Inferior parietal cortex (tissue), 1 donor: ENCODE data around the gene IGF1R.
A peak's percentile ranks its signal among the peaks of the same experiment; 100 is the strongest.

Experiments used
- DNase-seq: peaks from one replicate; pipeline ENCODE4 v3.0.0-alpha.2; 2016; ENCODE audit errors: extremely low spot score

Gene IGF1R

GRCh38 chr15:98796685-98797357, 148.5 kb downstream of the IGF1R start:
- no peak for DNase-seq

- DNase-seq, result no peak
These were observed 150.1 kb downstream of the IGF1R start for GRCh38 chr15:98798375-98798893.

DNA sequence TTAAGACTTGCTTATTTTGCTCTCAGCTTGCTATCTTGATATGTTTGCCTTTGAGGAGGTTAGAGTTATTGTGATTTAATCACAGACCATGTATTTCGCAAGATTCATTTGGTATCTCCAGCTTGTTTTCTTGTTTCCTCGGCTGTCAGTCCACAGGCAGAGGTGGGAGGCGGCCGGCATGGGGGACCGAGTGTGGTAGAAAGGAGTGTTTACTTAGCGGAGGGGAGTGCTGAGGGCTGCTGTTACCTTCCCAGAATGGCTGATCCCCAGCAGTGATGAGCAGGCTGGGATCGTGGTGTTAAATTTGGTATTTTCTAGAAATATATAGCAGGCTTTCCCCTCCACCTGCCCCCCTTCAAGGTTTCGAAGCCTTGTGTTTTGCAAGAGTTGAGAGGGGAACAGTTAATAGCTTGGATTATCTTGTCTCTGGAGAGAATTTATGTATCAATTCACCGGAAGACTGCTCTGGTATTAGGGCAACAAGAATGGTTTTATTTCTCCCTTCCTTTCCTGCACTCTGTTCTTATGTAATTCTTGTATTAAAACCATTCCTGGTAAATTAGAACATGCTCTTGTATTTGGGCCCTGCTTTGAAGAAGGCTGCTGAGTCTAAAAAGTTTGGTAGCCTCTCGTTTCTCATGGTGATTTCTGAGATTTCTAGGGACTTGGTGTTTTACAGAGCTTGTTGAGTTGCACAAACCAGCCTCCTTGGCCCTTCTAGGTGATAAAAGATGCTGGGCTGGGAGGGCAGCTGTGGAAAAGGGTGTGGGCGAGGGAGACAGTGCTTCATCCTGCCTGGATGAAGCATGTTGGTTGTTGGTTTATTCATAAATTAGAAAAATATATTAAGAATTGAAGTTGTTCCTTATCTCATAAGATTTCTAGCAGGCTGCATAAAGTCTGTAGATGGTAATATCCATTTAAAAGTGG, 151.4 kb downstream of the IGF1R start:
- no peak for DNase-seq

DNA sequence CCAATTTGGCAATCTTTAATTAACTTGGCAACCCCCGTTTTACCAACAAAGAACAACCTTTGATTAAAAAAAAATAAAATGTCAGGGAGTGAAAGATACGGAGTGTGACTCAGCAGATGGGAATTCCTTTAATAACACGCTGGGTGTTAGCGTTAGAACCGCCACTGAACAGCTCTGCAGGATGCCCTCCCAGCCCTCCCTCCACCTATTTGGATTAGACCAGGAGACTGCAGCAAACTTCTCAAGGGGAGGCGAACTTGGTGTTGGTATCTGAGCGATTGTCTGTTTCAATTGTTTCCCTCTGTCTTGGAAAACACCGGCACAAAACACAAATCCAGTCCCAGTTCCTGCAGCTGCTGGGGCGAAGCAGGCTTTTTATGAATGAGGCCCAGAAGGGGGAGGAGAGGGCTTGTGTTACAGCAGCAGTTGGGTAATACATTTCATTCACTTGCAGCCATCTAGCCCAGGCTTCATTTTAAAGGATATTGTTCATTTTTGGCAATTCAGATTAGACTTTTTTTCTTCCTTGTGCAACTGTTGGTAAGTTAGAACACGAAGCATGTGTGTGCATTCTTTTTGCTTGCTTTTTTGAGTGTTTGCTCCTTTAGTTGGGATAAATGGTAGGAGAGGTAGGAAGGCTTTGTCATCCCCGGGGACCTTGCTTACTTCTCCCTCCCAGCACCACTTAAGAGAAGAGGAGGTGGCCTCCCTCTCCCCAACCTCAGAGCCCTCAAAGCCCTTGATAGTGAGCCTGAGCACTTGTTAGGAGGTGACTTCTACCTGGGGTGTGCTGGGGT, 152.3 kb downstream of the IGF1R start:
- peak; percentile 80 for DNase-seq

GRCh38 chr15:98801234-98801561, 152.9 kb downstream of the IGF1R start:
- peak; percentile 80 for DNase-seq

DNA sequence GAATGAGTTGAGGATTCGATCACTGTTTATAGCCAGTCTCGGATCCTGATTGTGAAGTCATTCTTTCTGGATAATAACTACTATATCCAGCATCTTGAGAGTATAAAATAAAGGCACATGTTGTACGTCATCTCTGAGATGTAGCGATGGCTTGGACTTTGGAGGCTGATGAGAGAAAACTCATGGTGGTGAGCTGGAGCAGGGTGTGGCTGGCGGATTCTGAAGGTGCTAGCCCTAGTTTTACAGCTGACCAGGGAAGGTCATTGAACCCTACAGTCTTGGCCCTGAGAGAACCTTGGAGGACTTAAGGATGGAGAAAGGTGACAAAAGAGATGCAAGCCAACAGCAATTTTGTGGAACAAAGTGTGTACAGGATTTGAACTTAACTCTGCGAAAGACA, 153.8 kb downstream of the IGF1R start:
- no peak for DNase-seq

DNA sequence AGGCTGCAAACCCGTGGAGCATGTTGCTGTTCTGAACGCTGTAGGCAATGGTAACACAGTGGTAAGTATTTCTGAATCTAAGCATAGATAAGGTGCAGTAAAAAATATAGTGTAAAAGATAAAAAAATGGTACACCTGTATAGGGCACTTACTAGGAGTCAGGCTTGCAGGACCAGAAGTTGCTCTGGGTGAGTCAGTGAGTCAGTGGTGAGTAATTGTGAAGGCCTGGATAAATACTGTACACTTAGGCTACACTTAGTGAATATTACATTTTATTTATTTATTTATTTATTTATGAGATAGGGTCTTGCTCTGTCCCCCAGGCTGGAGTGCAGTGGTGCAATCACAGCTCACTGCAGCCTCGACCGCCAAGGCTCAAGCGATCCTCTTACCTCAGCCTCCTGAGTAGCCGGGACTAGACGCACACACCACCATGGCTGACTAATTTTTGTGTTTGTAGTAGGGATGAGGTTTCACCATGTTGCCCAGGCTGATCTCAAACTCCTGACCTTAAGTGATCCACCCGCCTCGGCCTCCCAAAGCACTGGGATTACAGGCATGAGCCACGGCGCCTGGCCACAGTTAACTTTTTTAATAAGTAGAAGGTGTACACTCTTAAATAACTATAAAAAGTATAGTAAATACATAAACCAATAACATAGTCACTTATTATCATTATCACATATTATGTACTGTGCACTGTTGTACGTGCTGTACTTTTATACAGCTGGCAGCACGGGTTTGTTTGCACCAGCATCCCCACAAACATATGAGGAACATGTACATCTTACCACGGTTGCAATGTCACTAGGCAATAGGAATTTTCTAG, 155.1 kb downstream of the IGF1R start:
- no peak for DNase-seq

- DNase-seq, result no peak
These were observed 155.7 kb downstream of the IGF1R start for GRCh38 chr15:98804057-98804380.

- DNase-seq, result no peak
These were observed 157.3 kb downstream of the IGF1R start for GRCh38 chr15:98805434-98806274.

- DNase-seq, result no peak
These were observed 158.0 kb downstream of the IGF1R start for GRCh38 chr15:98806275-98806895.

- DNase-seq, result peak; percentile 29
These were observed 158.9 kb downstream of the IGF1R start for GRCh38 chr15:98807262-98807661.

DNA sequence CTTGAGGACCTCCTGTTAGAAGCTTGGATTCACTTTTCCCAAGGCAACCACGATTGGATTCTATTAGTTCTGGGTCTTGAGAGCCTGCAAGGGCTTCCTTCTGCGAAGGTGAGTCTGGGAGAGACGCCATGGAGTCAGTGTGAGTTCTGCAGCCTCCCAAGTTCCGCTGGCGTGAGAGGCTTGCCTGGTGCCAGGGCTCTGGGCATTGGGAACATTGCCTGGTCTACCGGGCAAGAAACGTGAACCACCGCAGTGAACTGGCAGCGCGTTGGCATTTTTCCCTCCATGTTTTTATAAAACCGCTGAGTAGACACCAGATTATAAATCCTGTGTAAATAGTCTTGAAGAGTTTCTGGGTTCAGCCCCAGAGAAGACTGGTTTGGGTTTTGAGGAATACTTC, 160.9 kb downstream of the IGF1R start:
- no peak for DNase-seq

GRCh38 chr15:98812716-98813446, 164.5 kb downstream of the IGF1R start:
- DNase-seq, result no peak

GRCh38 chr15:98813951-98814350, 165.6 kb downstream of the IGF1R start:
- DNase-seq, result no peak

- DNase-seq, result peak; percentile 75
These were observed 166.9 kb downstream of the IGF1R start for GRCh38 chr15:98815207-98815606.

- DNase-seq, result no peak
These were observed 169.4 kb downstream of the IGF1R start for GRCh38 chr15:98817745-98818144.

GRCh38 chr15:98823012-98823458, 174.7 kb downstream of the IGF1R start:
- DNase-seq, result no peak

DNA sequence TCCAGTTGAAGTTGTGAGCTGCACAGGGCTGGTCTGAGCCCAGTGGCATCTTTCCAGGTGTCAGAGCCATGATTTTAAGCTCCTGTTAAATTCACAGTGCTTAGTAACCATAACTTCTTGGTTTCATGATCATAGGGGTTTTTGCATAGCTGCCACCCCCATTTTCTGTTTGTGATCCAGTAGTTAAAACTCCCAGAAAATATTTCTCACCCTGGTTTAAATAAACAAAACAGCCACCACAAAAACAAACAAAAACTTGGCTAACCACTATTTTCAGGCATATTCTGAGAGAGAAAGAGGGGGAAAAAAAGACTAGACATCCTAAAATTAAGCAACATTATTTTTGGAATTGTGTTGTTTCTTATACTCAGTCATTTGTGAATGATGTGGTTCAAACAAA, 175.3 kb downstream of the IGF1R start:
- no peak for DNase-seq

DNA sequence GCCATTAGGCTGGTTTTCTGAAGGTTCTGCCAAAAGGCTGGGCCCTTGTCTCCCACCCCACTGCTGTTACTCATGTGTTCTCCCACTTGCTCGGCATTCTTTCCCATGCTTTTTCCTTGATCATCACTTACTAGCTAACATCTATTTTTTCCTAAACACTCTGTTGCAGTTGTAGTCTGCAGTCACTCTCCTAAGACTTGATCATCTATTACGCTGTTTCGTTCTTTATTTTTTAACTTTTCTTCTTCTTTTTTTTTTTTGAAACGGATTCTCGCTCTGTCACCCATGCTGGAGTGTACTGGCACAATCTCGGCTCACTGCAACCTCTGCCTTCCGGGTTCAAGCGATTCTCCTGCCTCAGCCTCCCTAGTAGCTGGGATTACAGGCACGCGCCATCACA, 176.3 kb downstream of the IGF1R start:
- no peak for DNase-seq
